Spleen (tissue), 7 donors: ENCODE data around the gene TSPAN15.

Source experiments
- POLR2A ChIP-seq, 3 donors: fragments of 450-650 bp; IDR thresholded peaks; one replicate each; pipeline ENCODE4 v1.5.1; 2017; ENCODE audit warnings: antibody characterized with exemption in 3 of 3, mild to moderate bottlenecking in 1 of 3
- TF ChIP-seq, protein P1 (sequence below), 11 experiments: fragments of 200-600 bp in 7 of 11; fragments of 450-650 bp in 4 of 11; sonication (generic) in 4 of 11; IDR thresholded peaks in 8 of 11; conservative IDR thresholded peaks in 3 of 11; 1 replicate in 7 of 11; 2 replicates in 4 of 11; pipeline versions ENCODE4 v1.4.0 to v1.8.0; 2016 to 2021; ENCODE audit warnings: antibody characterized with exemption in 11 of 11, inconsistent platforms in 4 of 11, mild to moderate bottlenecking in 1 of 11
- donor health status: DM: no; HTN: no; CAD: no; lungs with moderate emphysema.
- donor health status: DM: no; HTN: no; CAD: no.
- donor health status: DM: no; HTN: no; CAD: no.

DNA sequence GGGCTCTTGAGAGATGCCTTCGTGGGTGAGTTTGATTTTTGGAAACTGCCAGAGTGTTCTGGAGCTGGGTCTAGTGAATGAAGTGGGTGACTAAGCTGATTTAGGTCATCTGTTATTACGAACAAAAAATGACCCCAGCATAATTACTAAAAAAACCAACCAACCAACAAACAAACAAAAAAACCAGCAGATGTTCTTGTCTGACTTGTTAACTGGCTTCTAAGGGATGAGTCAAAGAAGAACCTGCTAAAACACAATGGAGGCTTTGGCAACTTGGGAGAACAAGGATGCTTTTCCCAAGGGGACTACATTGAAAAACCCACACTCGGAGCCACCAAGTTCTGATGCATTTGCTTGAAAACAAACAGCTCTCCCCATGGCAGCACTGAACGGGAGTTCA is 46.0 kb upstream of the TSPAN15 start:
- no peak for TF ChIP-seq POLR2A (IDR thresholded peaks at IDR 0.05)
- TF ChIP-seq, protein P1, sequence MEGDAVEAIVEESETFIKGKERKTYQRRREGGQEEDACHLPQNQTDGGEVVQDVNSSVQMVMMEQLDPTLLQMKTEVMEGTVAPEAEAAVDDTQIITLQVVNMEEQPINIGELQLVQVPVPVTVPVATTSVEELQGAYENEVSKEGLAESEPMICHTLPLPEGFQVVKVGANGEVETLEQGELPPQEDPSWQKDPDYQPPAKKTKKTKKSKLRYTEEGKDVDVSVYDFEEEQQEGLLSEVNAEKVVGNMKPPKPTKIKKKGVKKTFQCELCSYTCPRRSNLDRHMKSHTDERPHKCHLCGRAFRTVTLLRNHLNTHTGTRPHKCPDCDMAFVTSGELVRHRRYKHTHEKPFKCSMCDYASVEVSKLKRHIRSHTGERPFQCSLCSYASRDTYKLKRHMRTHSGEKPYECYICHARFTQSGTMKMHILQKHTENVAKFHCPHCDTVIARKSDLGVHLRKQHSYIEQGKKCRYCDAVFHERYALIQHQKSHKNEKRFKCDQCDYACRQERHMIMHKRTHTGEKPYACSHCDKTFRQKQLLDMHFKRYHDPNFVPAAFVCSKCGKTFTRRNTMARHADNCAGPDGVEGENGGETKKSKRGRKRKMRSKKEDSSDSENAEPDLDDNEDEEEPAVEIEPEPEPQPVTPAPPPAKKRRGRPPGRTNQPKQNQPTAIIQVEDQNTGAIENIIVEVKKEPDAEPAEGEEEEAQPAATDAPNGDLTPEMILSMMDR (IDR thresholded peaks at IDR 0.05 in 8 of 11, conservative IDR thresholded peaks at IDR 0.05 in 3 of 11) = no peak
